Neural crest cell (in vitro differentiated cells): ENCODE results near the gene PRSS21. TPM values are rescaled to one million over a fixed set of nuclear protein-coding genes. Genes with fewer than 3 reads are reported as not detected.

Experiments
- DNase-seq: peaks from one replicate; pipeline ENCODE4 v3.0.0; 2021; ENCODE audit warnings: low read depth, mixed read lengths, low spot score
- H3K27ac Mint-ChIP-seq: one replicate; pipeline ENCODE4 v1.8.0; 2021; ENCODE audit warnings: mild to moderate bottlenecking, mixed read lengths; ENCODE audit not compliant: unreplicated experiment
- H3K27me3 Mint-ChIP-seq: 2 replicates; pipeline ENCODE4 v1.8.0; 2021; ENCODE audit warnings: low read depth, mild to moderate bottlenecking, mixed read lengths
- H3K36me3 Mint-ChIP-seq: 2 replicates; pipeline ENCODE4 v1.8.0; 2021; ENCODE audit warnings: low read depth, mild to moderate bottlenecking, mixed read lengths
- H3K4me1 Mint-ChIP-seq: 2 replicates; pipeline ENCODE4 v1.8.0; 2021; ENCODE audit warnings: mixed read lengths
- H3K4me3 Mint-ChIP-seq: one replicate; pipeline ENCODE4 v1.8.0; 2021; ENCODE audit warnings: mild to moderate bottlenecking, mixed read lengths
- H3K9me3 Mint-ChIP-seq: 2 replicates; pipeline ENCODE4 v1.8.0; 2021; ENCODE audit warnings: mixed read lengths
- CTCF ChIP-seq: fragments of 200-600 bp; sonication (generic); conservative IDR thresholded peaks from 2 replicates; pipeline ENCODE4 v1.5.0; 2021; ENCODE audit warnings: antibody characterized with exemption, mild to moderate bottlenecking
- long read RNA-seq: library from polyadenylated mRNA; unstranded; transcript quantifications from one replicate; pipeline ENCODE4 v2.0.0, GENCODE V29; 2020
- total RNA-seq: library from RNA; stranded (reverse); gene quantifications from 2 replicates; pipeline ENCODE4 v1.2.1, GENCODE V29; 2021

The PRSS21 gene, protein sequence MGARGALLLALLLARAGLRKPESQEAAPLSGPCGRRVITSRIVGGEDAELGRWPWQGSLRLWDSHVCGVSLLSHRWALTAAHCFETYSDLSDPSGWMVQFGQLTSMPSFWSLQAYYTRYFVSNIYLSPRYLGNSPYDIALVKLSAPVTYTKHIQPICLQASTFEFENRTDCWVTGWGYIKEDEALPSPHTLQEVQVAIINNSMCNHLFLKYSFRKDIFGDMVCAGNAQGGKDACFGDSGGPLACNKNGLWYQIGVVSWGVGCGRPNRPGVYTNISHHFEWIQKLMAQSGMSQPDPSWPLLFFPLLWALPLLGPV
- not detected in 2 replicates for total RNA-seq
- long read RNA-seq: 0 reads

- Mint-ChIP-seq H3K27me3 (peaks cover 2% of the 10 kb centered on the region), H3K4me1 (no peaks in the 10 kb centered on the region), H3K36me3 (no peaks in the 10 kb centered on the region), H3K27ac (no peak within 1 kb of the TSS), H3K9me3 (no peaks in the 10 kb centered on the region), H3K4me3 (no peak within 1 kb of the TSS)
- no peak for TF ChIP-seq CTCF
- no peak for DNase-seq
These were observed at the start of gene PRSS21 for GRCh38 chr16:2816751-2817339. PRSS21 (plus strand) TSS chr16:2817237; CDS start chr16:2817269, 32 bp downstream.

GRCh38 chr16:2767891-2768290 lies 49.1 kb upstream of the PRSS21 start:
- TF ChIP-seq CTCF: no peak
- H3K9me3 Mint-ChIP-seq: peaks cover 11% of the 10 kb centered on the region
- no peak for DNase-seq
- peaks cover 10% of the 10 kb centered on the region for H3K4me1 Mint-ChIP-seq
- H3K36me3 Mint-ChIP-seq: peaks cover 58% of the 10 kb centered on the region
- peak overlapping the region; percentile 47 for H3K4me3 Mint-ChIP-seq
- H3K27me3 Mint-ChIP-seq: peaks cover 10% of the 10 kb centered on the region
- no peak overlapping the region for H3K27ac Mint-ChIP-seq

DNA sequence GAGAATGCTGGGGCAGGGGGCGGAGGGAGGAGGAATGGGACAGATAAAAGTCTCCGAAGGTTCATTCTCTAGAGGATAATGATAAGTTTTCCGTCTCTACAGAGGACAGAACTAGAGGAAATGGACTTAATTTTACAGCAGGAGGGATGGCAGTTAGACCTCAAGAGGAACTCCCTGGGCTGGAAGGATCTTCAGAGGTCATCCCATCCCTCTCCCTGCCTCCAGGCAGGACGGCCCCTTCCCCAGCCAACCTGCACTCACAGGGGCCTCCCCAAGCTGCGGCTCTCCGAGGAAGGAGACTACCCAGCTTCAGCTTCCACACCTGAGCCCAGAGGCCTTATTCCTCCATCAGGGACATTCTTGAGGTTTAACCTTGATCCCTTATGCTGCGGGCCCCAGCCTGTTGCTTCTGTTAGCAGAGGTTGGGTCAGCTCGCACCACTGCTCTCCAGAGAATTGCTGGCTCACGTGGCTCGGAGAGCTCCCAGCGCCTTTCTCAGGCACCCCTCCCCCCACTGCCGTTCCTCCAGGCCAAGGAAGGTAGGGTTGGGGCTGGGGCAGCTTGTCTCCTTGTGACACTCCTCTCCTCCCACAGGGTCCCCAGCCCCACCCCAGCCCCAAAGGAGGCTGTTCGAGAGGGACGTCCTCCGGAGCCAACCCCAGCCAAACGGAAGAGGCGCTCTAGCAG lies 48.5 kb upstream of the PRSS21 start:
- peaks cover 10% of the 10 kb centered on the region for H3K4me1 Mint-ChIP-seq
- H3K36me3 Mint-ChIP-seq: peaks cover 55% of the 10 kb centered on the region
- no peak for DNase-seq
- peaks cover 13% of the 10 kb centered on the region for H3K27me3 Mint-ChIP-seq
- no peak for TF ChIP-seq CTCF
- peak overlapping the region; percentile 27 for H3K4me3 Mint-ChIP-seq
- H3K9me3 Mint-ChIP-seq: peaks cover 4% of the 10 kb centered on the region
- no peak overlapping the region for H3K27ac Mint-ChIP-seq

DNA sequence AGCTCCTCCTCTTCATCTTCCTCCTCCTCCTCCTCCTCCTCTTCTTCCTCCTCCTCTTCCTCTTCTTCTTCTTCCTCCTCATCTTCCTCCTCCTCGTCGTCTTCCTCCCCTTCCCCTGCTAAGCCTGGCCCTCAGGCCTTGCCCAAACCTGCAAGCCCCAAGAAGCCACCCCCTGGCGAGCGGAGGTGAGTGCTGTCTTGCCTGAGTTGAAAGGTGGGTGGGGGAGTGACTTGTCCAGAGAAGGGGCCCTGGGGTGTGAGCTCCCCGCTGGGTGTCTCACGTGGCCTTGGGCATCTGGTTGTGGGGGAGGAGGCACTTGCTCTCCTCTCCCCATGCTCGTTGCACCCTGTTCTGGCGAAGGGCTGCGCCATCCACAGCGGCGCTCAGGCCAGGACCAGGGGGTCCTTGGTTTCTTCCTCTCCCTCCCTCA lies 47.9 kb upstream of the PRSS21 start:
- Mint-ChIP-seq H3K27ac (no peak overlapping the region), H3K9me3 (no peaks in the 10 kb centered on the region), H3K27me3 (peaks cover 13% of the 10 kb centered on the region), H3K36me3 (peaks cover 50% of the 10 kb centered on the region), H3K4me3 (peak overlapping the region; percentile 76), H3K4me1 (peaks cover 10% of the 10 kb centered on the region)
- no peak for DNase-seq
- TF ChIP-seq CTCF: no peak

GRCh38 chr16:2769675-2770056 lies 47.4 kb upstream of the PRSS21 start:
- DNase-seq: no peak
- H3K4me3 Mint-ChIP-seq: peak overlapping the region; percentile 76
- H3K27ac Mint-ChIP-seq: no peak overlapping the region
- TF ChIP-seq CTCF: no peak
- no peaks in the 10 kb centered on the region for H3K9me3 Mint-ChIP-seq
- H3K4me1 Mint-ChIP-seq: peaks cover 10% of the 10 kb centered on the region
- H3K27me3 Mint-ChIP-seq: peaks cover 13% of the 10 kb centered on the region
- H3K36me3 Mint-ChIP-seq: peaks cover 44% of the 10 kb centered on the region
